Mesothelial cell of epicardium (in vitro differentiated cells): ENCODE results near the gene LTBR. TPM values are rescaled to one million over a fixed set of nuclear protein-coding genes. Genes with fewer than 3 reads are reported as not detected.

Source experiments
- DNase-seq, 2 experiments: peaks; one replicate each; pipeline ENCODE4 v3.0.0; 2021; ENCODE audit warnings: low spot score in 2 of 2; ENCODE audit not compliant: unreplicated experiment in 2 of 2
- H3K27ac Mint-ChIP-seq: 2 replicates; pipeline ENCODE4 v1.8.0; 2021; ENCODE audit warnings: mixed read lengths
- H3K27me3 Mint-ChIP-seq: 2 replicates; pipeline ENCODE4 v1.8.0; 2021; ENCODE audit warnings: low read depth, mixed read lengths
- H3K36me3 Mint-ChIP-seq: 2 replicates; pipeline ENCODE4 v1.8.0; 2021; ENCODE audit warnings: mixed read lengths
- H3K4me1 Mint-ChIP-seq: 2 replicates; pipeline ENCODE4 v1.8.0; 2021; ENCODE audit warnings: mixed read lengths
- H3K4me3 Mint-ChIP-seq: 2 replicates; pipeline ENCODE4 v1.8.0; 2021; ENCODE audit warnings: mild to moderate bottlenecking, moderate library complexity, mixed read lengths
- H3K9me3 Mint-ChIP-seq: 2 replicates; pipeline ENCODE4 v1.8.0; 2021; ENCODE audit warnings: mixed read lengths
- total RNA-seq: library from RNA; stranded (reverse); gene quantifications from 3 replicates; pipeline ENCODE4 v1.2.1, GENCODE V29; 2021
- TF ChIP-seq, protein P1 (sequence below): fragments of 200-600 bp; sonication (generic); IDR thresholded peaks from one replicate; pipeline ENCODE4 v1.5.0; 2021; ENCODE audit warnings: antibody characterized with exemption; ENCODE audit not compliant: unreplicated experiment

Gene LTBR
- total RNA-seq, 1 donor from 2014 or later: 66.8 TPM

- TF ChIP-seq, protein P1, sequence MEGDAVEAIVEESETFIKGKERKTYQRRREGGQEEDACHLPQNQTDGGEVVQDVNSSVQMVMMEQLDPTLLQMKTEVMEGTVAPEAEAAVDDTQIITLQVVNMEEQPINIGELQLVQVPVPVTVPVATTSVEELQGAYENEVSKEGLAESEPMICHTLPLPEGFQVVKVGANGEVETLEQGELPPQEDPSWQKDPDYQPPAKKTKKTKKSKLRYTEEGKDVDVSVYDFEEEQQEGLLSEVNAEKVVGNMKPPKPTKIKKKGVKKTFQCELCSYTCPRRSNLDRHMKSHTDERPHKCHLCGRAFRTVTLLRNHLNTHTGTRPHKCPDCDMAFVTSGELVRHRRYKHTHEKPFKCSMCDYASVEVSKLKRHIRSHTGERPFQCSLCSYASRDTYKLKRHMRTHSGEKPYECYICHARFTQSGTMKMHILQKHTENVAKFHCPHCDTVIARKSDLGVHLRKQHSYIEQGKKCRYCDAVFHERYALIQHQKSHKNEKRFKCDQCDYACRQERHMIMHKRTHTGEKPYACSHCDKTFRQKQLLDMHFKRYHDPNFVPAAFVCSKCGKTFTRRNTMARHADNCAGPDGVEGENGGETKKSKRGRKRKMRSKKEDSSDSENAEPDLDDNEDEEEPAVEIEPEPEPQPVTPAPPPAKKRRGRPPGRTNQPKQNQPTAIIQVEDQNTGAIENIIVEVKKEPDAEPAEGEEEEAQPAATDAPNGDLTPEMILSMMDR: no peak
- H3K4me1 Mint-ChIP-seq: no peaks in the 10 kb centered on the region
- H3K27me3 Mint-ChIP-seq: no peaks in the 10 kb centered on the region
- no peaks in the 10 kb centered on the region for H3K36me3 Mint-ChIP-seq
- no peaks in the 10 kb centered on the region for H3K9me3 Mint-ChIP-seq
- no peak for DNase-seq
- H3K27ac Mint-ChIP-seq: no peak overlapping the region
- H3K4me3 Mint-ChIP-seq: no peak overlapping the region
Measured at GRCh38 chr12:6440391-6440790, 56.4 kb downstream of the LTBR start.

Other genes with a start within 250 kb of the LTBR start
- gene CD9, start 183.8 kb upstream of the LTBR start, total RNA-seq: 20.0 to 22.6 TPM (median 22.3 TPM) in 3 replicates
- gene PLEKHG6, start 73.5 kb upstream of the LTBR start, total RNA-seq: 16.1 to 18.3 TPM (median 16.4 TPM) in 3 replicates
- gene TNFRSF1A, start 42.1 kb upstream of the LTBR start, total RNA-seq: 65.4 to 70.4 TPM (median 68.9 TPM) in 3 replicates
- gene SCNN1A, start 8.6 kb upstream of the LTBR start, total RNA-seq: 20.1 to 21.5 TPM (median 20.3 TPM) in 3 replicates
- not detected in 3 replicates for gene CD27, start 60.8 kb downstream of the LTBR start, total RNA-seq
- 2.2 to 2.6 TPM (median 2.5 TPM) in 3 replicates for gene TAPBPL, start 67.9 kb downstream of the LTBR start, total RNA-seq
- gene VAMP1, start 86.5 kb downstream of the LTBR start, total RNA-seq: 5.2 to 6.9 TPM (median 6.4 TPM) in 3 replicates
- 137 to 148 TPM (median 145 TPM) in 3 replicates for gene MRPL51, start 109.1 kb downstream of the LTBR start, total RNA-seq
- gene NCAPD2, start 109.9 kb downstream of the LTBR start, total RNA-seq: 56.3 to 62.6 TPM (median 57.1 TPM) in 3 replicates
- gene GAPDH, start 150.4 kb downstream of the LTBR start, total RNA-seq: 2,078 to 2,104 TPM (median 2,089 TPM) in 3 replicates
- 14.8 to 16.1 TPM (median 14.8 TPM) in 3 replicates for gene IFFO1, start 171.9 kb downstream of the LTBR start, total RNA-seq
- gene NOP2, start 184.1 kb downstream of the LTBR start, total RNA-seq: 51.8 to 58.6 TPM (median 56.6 TPM) in 3 replicates
- gene CHD4, start 223.2 kb downstream of the LTBR start, total RNA-seq: 332 to 358 TPM (median 332 TPM) in 3 replicates